GM23338 (cell line): ENCODE results near the gene OMG. TPM values are rescaled to one million over a fixed set of nuclear protein-coding genes. Genes with fewer than 3 reads are reported as not detected.
"Not testable (repeated sequence)": the region's sequence is repeated elsewhere in the genome, so short reads cannot be mapped to it uniquely, and the experiment has no call there.

Source experiments
- ATAC-seq: fragments of 200-7000 bp; cut with Tn5 transposase; 3 replicates; pipeline ENCODE4 v1.9.1; 2020
- DNase-seq: peaks from one replicate; pipeline ENCODE4 v3.0.0-alpha.2; 2015; ENCODE audit warnings: low spot score
- H2AFZ ChIP-seq: fragments of 200-600 bp; sonication (generic); 2 replicates; pipeline ENCODE4 v1.8.0; 2016; ENCODE audit warnings: antibody characterized with exemption, mild to moderate bottlenecking, moderate library complexity
- H3F3A ChIP-seq: fragments of 200-600 bp; sonication (generic); replicated peaks from 2 replicates; pipeline ENCODE4 v1.8.0; 2017; ENCODE audit warnings: antibody characterized with exemption, mixed run types, low read depth
- H3K27ac ChIP-seq: fragments of 200-600 bp; sonication (generic); 2 replicates; pipeline ENCODE4 v1.6.1; 2016; ENCODE audit warnings: low read depth
- H3K27me3 ChIP-seq: fragments of 200-600 bp; sonication (generic); 2 replicates; pipeline ENCODE4 v1.8.0; 2016; ENCODE audit warnings: mild to moderate bottlenecking, mixed run types, moderate library complexity; ENCODE audit not compliant: insufficient read depth
- H3K36me3 ChIP-seq: fragments of 200-600 bp; sonication (generic); 2 replicates; pipeline ENCODE4 v1.8.0; 2016; ENCODE audit warnings: mild to moderate bottlenecking; ENCODE audit not compliant: insufficient read depth
- H3K4me1 ChIP-seq: fragments of 200-600 bp; sonication (generic); 2 replicates; pipeline ENCODE4 v1.8.0; 2016; ENCODE audit warnings: mild to moderate bottlenecking, moderate library complexity; ENCODE audit not compliant: insufficient read depth
- H3K4me2 ChIP-seq: fragments of 200-600 bp; sonication (generic); 2 replicates; pipeline ENCODE4 v1.7.1; 2017; ENCODE audit warnings: mixed run types
- H3K4me3 ChIP-seq: fragments of 200-600 bp; sonication (generic); 2 replicates; pipeline ENCODE4 v1.6.1; 2016; ENCODE audit warnings: mixed run types
- H3K79me2 ChIP-seq: fragments of 200-600 bp; sonication (generic); replicated peaks from 2 replicates; pipeline ENCODE4 v1.8.0; 2017; ENCODE audit warnings: mild to moderate bottlenecking; ENCODE audit not compliant: insufficient read depth
- H3K9me2 ChIP-seq: fragments of 200-600 bp; sonication (generic); 2 replicates; pipeline ENCODE4 v1.8.0; 2017; ENCODE audit not compliant: insufficient read depth
- H4K20me1 ChIP-seq: fragments of 200-600 bp; sonication (generic); replicated peaks from 2 replicates; pipeline ENCODE4 v1.8.0; 2017; ENCODE audit warnings: mild to moderate bottlenecking; ENCODE audit not compliant: insufficient read depth
- H3K27ac Mint-ChIP-seq: 2 replicates; pipeline ENCODE4 v1.8.0; 2020; ENCODE audit warnings: inconsistent platforms, mild to moderate bottlenecking, moderate library complexity, mixed read lengths
- H3K27me3 Mint-ChIP-seq: 3 replicates; pipeline ENCODE4 v1.8.0; 2022; ENCODE audit warnings: low read depth, mild to moderate bottlenecking, moderate library complexity, mixed read lengths, inconsistent platforms; ENCODE audit not compliant: insufficient read depth, poor library complexity
- H3K36me3 Mint-ChIP-seq: 3 replicates; pipeline ENCODE4 v1.8.0; 2021; ENCODE audit warnings: low read depth, mild to moderate bottlenecking, inconsistent platforms, moderate library complexity, mixed read lengths
- H3K4me1 Mint-ChIP-seq: 3 replicates; pipeline ENCODE4 v1.8.0; 2020; ENCODE audit warnings: mild to moderate bottlenecking, inconsistent platforms, mixed read lengths
- H3K4me3 Mint-ChIP-seq: 3 replicates; pipeline ENCODE4 v1.8.0; 2021; ENCODE audit warnings: moderate library complexity, mild to moderate bottlenecking, inconsistent platforms, mixed read lengths
- H3K9me3 Mint-ChIP-seq: 3 replicates; pipeline ENCODE4 v1.8.0; 2020; ENCODE audit warnings: moderate library complexity, mild to moderate bottlenecking, inconsistent platforms, mixed read lengths
- CREB1 ChIP-seq: fragments of 250-450 bp; sonication (Bioruptor Pico); IDR thresholded peaks from 2 replicates; pipeline ENCODE4 v1.5.0; 2020; ENCODE audit warnings: low read depth, mild to moderate bottlenecking, moderate library complexity
- EZH2 ChIP-seq: fragments of 200-600 bp; sonication (generic); IDR thresholded peaks from one replicate; pipeline ENCODE4 v1.8.0; 2017; ENCODE audit warnings: antibody characterized with exemption, mild to moderate bottlenecking, low read depth; ENCODE audit not compliant: unreplicated experiment
- ZNF114 ChIP-seq: fragments of 250-450 bp; sonication (Bioruptor Pico); IDR thresholded peaks from 2 replicates; pipeline ENCODE4 v1.5.0; 2020; ENCODE audit warnings: mild to moderate bottlenecking, moderate library complexity
- ZNF331 ChIP-seq: fragments of 250-450 bp; sonication (Bioruptor Pico); IDR thresholded peaks from 2 replicates; pipeline ENCODE4 v1.5.0; 2020; ENCODE audit warnings: low read depth, mild to moderate bottlenecking, moderate library complexity
- long read RNA-seq: library from polyadenylated mRNA; unstranded; transcript quantifications from one replicate; pipeline ENCODE4 v2.0.0, GENCODE V29; 2020; ENCODE audit not compliant: unreplicated experiment
- polyA plus RNA-seq: library from polyadenylated mRNA; unstranded; fragments of >200 nt; fragmentation: Nextera tagmentation; extraction: Ambion mirVana; gene quantifications from 2 replicates; pipeline ENCODE4 v1.2.1, GENCODE V29; 2016
- total RNA-seq: library from RNA; depleted of rRNA; stranded (reverse); fragments of >200 nt; shearing (Covaris generic); gene quantifications from 2 replicates; pipeline ENCODE4 v1.2.3, GENCODE V29; 2014; rRNA removed
- TF ChIP-seq, protein P1 (sequence below), 2 experiments: fragments of 200-600 bp in 1 of 2; sonication (generic) in 1 of 2; conservative IDR thresholded peaks; 2 replicates each; pipeline versions ENCODE4 v1.5.1 to v1.6.1; 2016 to 2017; ENCODE audit warnings: antibody characterized with exemption in 2 of 2, low read depth in 2 of 2, mild to moderate bottlenecking in 2 of 2, moderate library complexity in 1 of 2
- TF ChIP-seq, protein P2 (sequence below): IDR thresholded peaks from one replicate; pipeline ENCODE4 v1.6.1; 2018; ENCODE audit warnings: antibody characterized with exemption; ENCODE audit not compliant: unreplicated experiment
- TF ChIP-seq, protein P3 (sequence below): fragments of 250-450 bp; sonication (Bioruptor Pico); IDR thresholded peaks from 2 replicates; pipeline ENCODE4 v1.5.0; 2020; ENCODE audit warnings: mild to moderate bottlenecking, moderate library complexity

The OMG gene, protein sequence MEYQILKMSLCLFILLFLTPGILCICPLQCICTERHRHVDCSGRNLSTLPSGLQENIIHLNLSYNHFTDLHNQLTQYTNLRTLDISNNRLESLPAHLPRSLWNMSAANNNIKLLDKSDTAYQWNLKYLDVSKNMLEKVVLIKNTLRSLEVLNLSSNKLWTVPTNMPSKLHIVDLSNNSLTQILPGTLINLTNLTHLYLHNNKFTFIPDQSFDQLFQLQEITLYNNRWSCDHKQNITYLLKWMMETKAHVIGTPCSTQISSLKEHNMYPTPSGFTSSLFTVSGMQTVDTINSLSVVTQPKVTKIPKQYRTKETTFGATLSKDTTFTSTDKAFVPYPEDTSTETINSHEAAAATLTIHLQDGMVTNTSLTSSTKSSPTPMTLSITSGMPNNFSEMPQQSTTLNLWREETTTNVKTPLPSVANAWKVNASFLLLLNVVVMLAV
- total RNA-seq (not detected in 2 replicates), polyA plus RNA-seq (0.71 and 1.3 TPM in 2 replicates)
- long read RNA-seq, partial matches to known transcripts: 0 of 1 reads
- long read RNA-seq, other reads (novel, unspliced or antisense): 1 of 1 reads

DNA sequence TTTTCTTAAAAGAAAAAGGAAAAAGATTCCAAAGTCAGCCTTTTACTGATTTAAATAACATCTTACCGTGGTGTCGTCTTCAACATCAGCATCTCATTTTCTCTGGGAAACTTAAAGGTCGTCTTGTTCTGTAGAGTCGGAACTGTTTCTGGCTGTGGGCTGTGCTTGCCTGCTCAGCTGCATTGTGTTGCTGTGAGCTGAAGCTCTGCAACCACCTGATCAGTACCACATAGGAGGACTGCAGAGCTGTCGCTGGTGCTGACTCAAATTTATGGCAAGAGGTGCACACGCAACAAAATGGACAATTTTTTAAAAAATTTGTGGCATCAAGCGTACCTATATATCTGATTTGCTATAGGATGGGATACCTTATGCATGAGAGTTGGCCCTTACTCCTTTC, at the start of gene OMG:
OMG (minus strand) TSS at position 150 of the 400 bp plus-strand sequence. CDS start 908 bp downstream, outside the sequence.
- peak; percentile 20 for DNase-seq
- H3K27ac Mint-ChIP-seq: peak within 1 kb of the TSS; percentile 32; the same call in 1 of the 2 replicates
- no peak within 1 kb of the TSS for H2AFZ ChIP-seq
- peaks cover 15% of the 10 kb centered on the region for H3K4me1 Mint-ChIP-seq
- no peaks in the 10 kb centered on the region for H3K9me3 Mint-ChIP-seq
- H4K20me1 ChIP-seq: no peaks in the 10 kb centered on the region
- H3K79me2 ChIP-seq: no peaks in the 10 kb centered on the region
- H3F3A ChIP-seq: no peaks in the 10 kb centered on the region
- no peak within 1 kb of the TSS for H3K4me2 ChIP-seq
- peak; percentile 74 for ATAC-seq
- no peaks in the 10 kb centered on the region for H3K36me3 Mint-ChIP-seq
- no peak within 1 kb of the TSS for H3K4me3 ChIP-seq
- no peak for TF ChIP-seq ZNF114 (CRISPR knock-in tag)
- TF ChIP-seq, protein P1, sequence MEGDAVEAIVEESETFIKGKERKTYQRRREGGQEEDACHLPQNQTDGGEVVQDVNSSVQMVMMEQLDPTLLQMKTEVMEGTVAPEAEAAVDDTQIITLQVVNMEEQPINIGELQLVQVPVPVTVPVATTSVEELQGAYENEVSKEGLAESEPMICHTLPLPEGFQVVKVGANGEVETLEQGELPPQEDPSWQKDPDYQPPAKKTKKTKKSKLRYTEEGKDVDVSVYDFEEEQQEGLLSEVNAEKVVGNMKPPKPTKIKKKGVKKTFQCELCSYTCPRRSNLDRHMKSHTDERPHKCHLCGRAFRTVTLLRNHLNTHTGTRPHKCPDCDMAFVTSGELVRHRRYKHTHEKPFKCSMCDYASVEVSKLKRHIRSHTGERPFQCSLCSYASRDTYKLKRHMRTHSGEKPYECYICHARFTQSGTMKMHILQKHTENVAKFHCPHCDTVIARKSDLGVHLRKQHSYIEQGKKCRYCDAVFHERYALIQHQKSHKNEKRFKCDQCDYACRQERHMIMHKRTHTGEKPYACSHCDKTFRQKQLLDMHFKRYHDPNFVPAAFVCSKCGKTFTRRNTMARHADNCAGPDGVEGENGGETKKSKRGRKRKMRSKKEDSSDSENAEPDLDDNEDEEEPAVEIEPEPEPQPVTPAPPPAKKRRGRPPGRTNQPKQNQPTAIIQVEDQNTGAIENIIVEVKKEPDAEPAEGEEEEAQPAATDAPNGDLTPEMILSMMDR (conservative IDR thresholded peaks at IDR 0.05; ENCODE audit: low read depth in 2 of 2): no peak
- TF ChIP-seq, protein P2, sequence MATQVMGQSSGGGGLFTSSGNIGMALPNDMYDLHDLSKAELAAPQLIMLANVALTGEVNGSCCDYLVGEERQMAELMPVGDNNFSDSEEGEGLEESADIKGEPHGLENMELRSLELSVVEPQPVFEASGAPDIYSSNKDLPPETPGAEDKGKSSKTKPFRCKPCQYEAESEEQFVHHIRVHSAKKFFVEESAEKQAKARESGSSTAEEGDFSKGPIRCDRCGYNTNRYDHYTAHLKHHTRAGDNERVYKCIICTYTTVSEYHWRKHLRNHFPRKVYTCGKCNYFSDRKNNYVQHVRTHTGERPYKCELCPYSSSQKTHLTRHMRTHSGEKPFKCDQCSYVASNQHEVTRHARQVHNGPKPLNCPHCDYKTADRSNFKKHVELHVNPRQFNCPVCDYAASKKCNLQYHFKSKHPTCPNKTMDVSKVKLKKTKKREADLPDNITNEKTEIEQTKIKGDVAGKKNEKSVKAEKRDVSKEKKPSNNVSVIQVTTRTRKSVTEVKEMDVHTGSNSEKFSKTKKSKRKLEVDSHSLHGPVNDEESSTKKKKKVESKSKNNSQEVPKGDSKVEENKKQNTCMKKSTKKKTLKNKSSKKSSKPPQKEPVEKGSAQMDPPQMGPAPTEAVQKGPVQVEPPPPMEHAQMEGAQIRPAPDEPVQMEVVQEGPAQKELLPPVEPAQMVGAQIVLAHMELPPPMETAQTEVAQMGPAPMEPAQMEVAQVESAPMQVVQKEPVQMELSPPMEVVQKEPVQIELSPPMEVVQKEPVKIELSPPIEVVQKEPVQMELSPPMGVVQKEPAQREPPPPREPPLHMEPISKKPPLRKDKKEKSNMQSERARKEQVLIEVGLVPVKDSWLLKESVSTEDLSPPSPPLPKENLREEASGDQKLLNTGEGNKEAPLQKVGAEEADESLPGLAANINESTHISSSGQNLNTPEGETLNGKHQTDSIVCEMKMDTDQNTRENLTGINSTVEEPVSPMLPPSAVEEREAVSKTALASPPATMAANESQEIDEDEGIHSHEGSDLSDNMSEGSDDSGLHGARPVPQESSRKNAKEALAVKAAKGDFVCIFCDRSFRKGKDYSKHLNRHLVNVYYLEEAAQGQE: no peak
- TF ChIP-seq CREB1 (CRISPR knock-in tag): no peak
- TF ChIP-seq ZNF331 (CRISPR knock-in tag): no peak
- TF ChIP-seq, protein P3, sequence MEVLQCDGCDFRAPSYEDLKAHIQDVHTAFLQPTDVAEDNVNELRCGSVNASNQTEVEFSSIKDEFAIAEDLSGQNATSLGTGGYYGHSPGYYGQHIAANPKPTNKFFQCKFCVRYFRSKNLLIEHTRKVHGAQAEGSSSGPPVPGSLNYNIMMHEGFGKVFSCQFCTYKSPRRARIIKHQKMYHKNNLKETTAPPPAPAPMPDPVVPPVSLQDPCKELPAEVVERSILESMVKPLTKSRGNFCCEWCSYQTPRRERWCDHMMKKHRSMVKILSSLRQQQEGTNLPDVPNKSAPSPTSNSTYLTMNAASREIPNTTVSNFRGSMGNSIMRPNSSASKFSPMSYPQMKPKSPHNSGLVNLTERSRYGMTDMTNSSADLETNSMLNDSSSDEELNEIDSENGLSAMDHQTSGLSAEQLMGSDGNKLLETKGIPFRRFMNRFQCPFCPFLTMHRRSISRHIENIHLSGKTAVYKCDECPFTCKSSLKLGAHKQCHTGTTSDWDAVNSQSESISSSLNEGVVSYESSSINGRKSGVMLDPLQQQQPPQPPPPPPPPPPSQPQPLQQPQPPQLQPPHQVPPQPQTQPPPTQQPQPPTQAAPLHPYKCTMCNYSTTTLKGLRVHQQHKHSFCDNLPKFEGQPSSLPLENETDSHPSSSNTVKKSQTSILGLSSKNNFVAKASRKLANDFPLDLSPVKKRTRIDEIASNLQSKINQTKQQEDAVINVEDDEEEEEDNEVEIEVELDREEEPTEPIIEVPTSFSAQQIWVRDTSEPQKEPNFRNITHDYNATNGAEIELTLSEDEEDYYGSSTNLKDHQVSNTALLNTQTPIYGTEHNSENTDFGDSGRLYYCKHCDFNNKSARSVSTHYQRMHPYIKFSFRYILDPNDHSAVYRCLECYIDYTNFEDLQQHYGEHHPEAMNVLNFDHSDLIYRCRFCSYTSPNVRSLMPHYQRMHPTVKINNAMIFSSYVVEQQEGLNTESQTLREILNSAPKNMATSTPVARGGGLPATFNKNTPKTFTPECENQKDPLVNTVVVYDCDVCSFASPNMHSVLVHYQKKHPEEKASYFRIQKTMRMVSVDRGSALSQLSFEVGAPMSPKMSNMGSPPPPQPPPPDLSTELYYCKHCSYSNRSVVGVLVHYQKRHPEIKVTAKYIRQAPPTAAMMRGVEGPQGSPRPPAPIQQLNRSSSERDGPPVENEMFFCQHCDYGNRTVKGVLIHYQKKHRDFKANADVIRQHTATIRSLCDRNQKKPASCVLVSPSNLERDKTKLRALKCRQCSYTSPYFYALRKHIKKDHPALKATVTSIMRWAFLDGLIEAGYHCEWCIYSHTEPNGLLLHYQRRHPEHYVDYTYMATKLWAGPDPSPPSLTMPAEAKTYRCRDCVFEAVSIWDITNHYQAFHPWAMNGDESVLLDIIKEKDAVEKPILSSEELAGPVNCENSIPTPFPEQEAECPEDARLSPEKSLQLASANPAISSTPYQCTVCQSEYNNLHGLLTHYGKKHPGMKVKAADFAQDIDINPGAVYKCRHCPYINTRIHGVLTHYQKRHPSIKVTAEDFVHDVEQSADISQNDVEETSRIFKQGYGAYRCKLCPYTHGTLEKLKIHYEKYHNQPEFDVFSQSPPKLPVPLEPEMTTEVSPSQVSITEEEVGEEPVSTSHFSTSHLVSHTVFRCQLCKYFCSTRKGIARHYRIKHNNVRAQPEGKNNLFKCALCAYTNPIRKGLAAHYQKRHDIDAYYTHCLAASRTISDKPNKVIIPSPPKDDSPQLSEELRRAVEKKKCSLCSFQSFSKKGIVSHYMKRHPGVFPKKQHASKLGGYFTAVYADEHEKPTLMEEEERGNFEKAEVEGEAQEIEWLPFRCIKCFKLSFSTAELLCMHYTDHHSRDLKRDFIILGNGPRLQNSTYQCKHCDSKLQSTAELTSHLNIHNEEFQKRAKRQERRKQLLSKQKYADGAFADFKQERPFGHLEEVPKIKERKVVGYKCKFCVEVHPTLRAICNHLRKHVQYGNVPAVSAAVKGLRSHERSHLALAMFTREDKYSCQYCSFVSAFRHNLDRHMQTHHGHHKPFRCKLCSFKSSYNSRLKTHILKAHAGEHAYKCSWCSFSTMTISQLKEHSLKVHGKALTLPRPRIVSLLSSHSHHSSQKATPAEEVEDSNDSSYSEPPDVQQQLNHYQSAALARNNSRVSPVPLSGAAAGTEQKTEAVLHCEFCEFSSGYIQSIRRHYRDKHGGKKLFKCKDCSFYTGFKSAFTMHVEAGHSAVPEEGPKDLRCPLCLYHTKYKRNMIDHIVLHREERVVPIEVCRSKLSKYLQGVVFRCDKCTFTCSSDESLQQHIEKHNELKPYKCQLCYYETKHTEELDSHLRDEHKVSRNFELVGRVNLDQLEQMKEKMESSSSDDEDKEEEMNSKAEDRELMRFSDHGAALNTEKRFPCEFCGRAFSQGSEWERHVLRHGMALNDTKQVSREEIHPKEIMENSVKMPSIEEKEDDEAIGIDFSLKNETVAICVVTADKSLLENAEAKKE: no peak
- no peak for TF ChIP-seq EZH2
- no peak within 1 kb of the TSS for H3K27ac ChIP-seq
- H3K9me2 ChIP-seq: no peaks in the 10 kb centered on the region
- peaks cover 2% of the 10 kb centered on the region for H3K27me3 Mint-ChIP-seq
- H3K4me3 Mint-ChIP-seq: no peak within 1 kb of the TSS
- peaks cover 10% of the 10 kb centered on the region; the same call in 1 of the 2 replicates for H3K4me1 ChIP-seq
- H3K36me3 ChIP-seq: no peaks in the 10 kb centered on the region
- H3K27me3 ChIP-seq: no peaks in the 10 kb centered on the region

DNA sequence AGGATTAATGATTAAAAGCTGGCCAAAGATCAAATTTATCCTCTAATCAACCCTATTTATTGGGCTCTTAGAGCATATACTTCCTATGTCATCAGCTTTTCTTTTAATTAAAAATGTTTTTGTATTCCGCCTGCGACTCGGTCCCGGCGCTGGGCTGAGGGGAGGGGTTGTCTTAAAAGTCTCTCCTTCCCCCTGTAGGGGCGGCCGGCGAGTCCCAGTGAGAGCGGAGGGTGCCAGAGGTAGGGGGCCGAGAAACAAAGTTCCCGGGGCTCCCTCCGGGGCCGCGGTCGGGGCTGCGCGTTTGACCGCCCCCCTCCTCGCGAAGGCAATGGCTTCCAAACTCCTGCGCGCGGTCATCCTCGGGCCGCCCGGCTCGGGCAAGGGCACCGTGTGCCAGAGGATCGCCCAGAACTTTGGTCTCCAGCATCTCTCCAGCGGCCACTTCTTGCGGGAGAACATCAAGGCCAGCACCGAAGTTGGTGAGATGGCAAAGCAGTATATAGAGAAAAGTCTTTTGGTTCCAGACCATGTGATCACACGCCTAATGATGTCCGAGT, 48.2 kb upstream of the OMG start:
- not testable (repeated sequence) for H3K4me3 Mint-ChIP-seq, H4K20me1 ChIP-seq, H3K27me3 Mint-ChIP-seq, H3K27ac ChIP-seq, H3K9me3 Mint-ChIP-seq, H3K36me3 ChIP-seq, H3F3A ChIP-seq, H3K4me1 Mint-ChIP-seq, DNase-seq, H3K27me3 ChIP-seq, H3K27ac Mint-ChIP-seq, H3K79me2 ChIP-seq, H3K4me1 ChIP-seq, H2AFZ ChIP-seq, H3K4me3 ChIP-seq, H3K9me2 ChIP-seq, ATAC-seq, H3K36me3 Mint-ChIP-seq, H3K4me2 ChIP-seq
